Neural cell (in vitro differentiated cells): ENCODE measurements around the gene CSF2RB. TPM values are rescaled to one million over a fixed set of nuclear protein-coding genes. Genes with fewer than 3 reads are reported as not detected.

Experiments
- H2AFZ ChIP-seq: fragments of 200-600, 300-800 bp; sonication (generic), shearing (Covaris generic); 2 replicates; pipeline ENCODE4 v1.6.0; 2014; ENCODE audit warnings: low read depth, mild to moderate bottlenecking, antibody characterized with exemption, low read length, moderate library complexity
- H3F3A ChIP-seq: fragments of 200-600 bp; shearing (Covaris generic); 2 replicates; pipeline ENCODE4 v1.6.1; 2016; ENCODE audit warnings: mild to moderate bottlenecking, moderate library complexity, mixed read lengths, antibody characterized with exemption, low read length; ENCODE audit not compliant: insufficient read depth, poor library complexity, severe bottlenecking
- H3K27ac ChIP-seq: fragments of 200-600, 300-800 bp; sonication (generic), shearing (Covaris generic); 2 replicates; pipeline ENCODE4 v1.5.1; 2014; ENCODE audit warnings: mild to moderate bottlenecking, low read length, moderate library complexity
- H3K27me3 ChIP-seq: fragments of 300-800, 200-600 bp; sonication (generic), shearing (Covaris generic); 2 replicates; pipeline ENCODE4 v1.6.0; 2014; ENCODE audit warnings: mild to moderate bottlenecking, low read depth, low read length, moderate library complexity; ENCODE audit not compliant: insufficient read depth
- H3K36me3 ChIP-seq: fragments of 300-800, 200-600 bp; sonication (generic), shearing (Covaris generic); 2 replicates; pipeline ENCODE4 v1.5.1; 2014; ENCODE audit warnings: mild to moderate bottlenecking, antibody characterized with exemption, low read length, moderate library complexity; ENCODE audit not compliant: insufficient read depth
- H3K4me2 ChIP-seq: fragments of 300-800, 200-600 bp; sonication (generic), shearing (Covaris generic); 2 replicates; pipeline ENCODE4 v1.6.0; 2014; ENCODE audit warnings: mild to moderate bottlenecking, low read length
- H3K4me3 ChIP-seq: fragments of 300-800, 200-600 bp; sonication (generic), shearing (Covaris generic); 2 replicates; pipeline ENCODE4 v1.5.1; 2014; ENCODE audit warnings: mild to moderate bottlenecking, low read length, moderate library complexity
- H3K79me2 ChIP-seq: fragments of 200-600 bp; shearing (Covaris generic); replicated peaks from 2 replicates; pipeline ENCODE4 v1.6.0; 2014; ENCODE audit warnings: mild to moderate bottlenecking, low read length, moderate library complexity; ENCODE audit not compliant: insufficient read depth
- H3K9ac ChIP-seq: fragments of 300-800, 200-600 bp; sonication (generic), shearing (Covaris generic); 2 replicates; pipeline ENCODE4 v1.6.1; 2016; ENCODE audit warnings: mild to moderate bottlenecking, low read length, mixed read lengths
- H3K9me2 ChIP-seq: fragments of 200-600 bp; shearing (Covaris generic); 2 replicates; pipeline ENCODE4 v1.6.1; 2016; ENCODE audit warnings: mild to moderate bottlenecking, low read length, mixed read lengths; ENCODE audit not compliant: insufficient read depth
- H3K9me3 ChIP-seq: fragments of 200-600, 300-800 bp; sonication (generic), shearing (Covaris generic); 2 replicates; pipeline ENCODE4 v1.6.1; 2016; ENCODE audit warnings: mild to moderate bottlenecking, mixed run types, low read length, moderate library complexity, mixed read lengths
- H4K20me1 ChIP-seq: fragments of 200-600 bp; shearing (Covaris generic); 2 replicates; pipeline ENCODE4 v1.6.1; 2016; ENCODE audit warnings: mild to moderate bottlenecking, mixed run types; ENCODE audit not compliant: insufficient read depth
- EP300 ChIP-seq: fragments of 450-650 bp; conservative IDR thresholded peaks from 2 replicates; pipeline ENCODE4 v1.6.1; 2014; ENCODE audit warnings: antibody characterized with exemption, mild to moderate bottlenecking, moderate library complexity; ENCODE audit not compliant: poor library complexity, severe bottlenecking
- EZH2 ChIP-seq: fragments of 200-600, 300-800 bp; shearing (Covaris generic), sonication (generic); IDR thresholded peaks from 2 replicates; pipeline ENCODE4 v1.6.1; 2014; ENCODE audit warnings: antibody characterized with exemption, low read length, borderline replicate concordance, mild to moderate bottlenecking; ENCODE audit not compliant: insufficient read depth, poor library complexity, severe bottlenecking
- MXI1 ChIP-seq: fragments of 450-650 bp; conservative IDR thresholded peaks from 2 replicates; pipeline ENCODE4 v1.6.1; 2014; ENCODE audit warnings: antibody characterized with exemption, mild to moderate bottlenecking; ENCODE audit not compliant: poor library complexity, severe bottlenecking
- POLR2AphosphoS5 ChIP-seq: IDR thresholded peaks from 2 replicates; pipeline ENCODE4 v1.6.1; 2012
- RAD21 ChIP-seq: fragments of 450-650 bp; conservative IDR thresholded peaks from 2 replicates; pipeline ENCODE4 v1.6.1; 2014; ENCODE audit warnings: antibody characterized with exemption, mild to moderate bottlenecking, moderate library complexity
- SMC3 ChIP-seq: fragments of 450-650 bp; conservative IDR thresholded peaks from 2 replicates; pipeline ENCODE4 v1.6.1; 2014; ENCODE audit warnings: antibody characterized with exemption, mild to moderate bottlenecking, moderate library complexity; ENCODE audit not compliant: poor library complexity
- TAF1 ChIP-seq: IDR thresholded peaks from 2 replicates; pipeline ENCODE4 v1.6.1; 2012; ENCODE audit warnings: low read depth
- polyA plus RNA-seq: library from polyadenylated mRNA; depleted of rRNA; stranded (reverse); fragments of >200 nt; gene quantifications from 2 replicates; pipeline ENCODE4 v1.2.3, GENCODE V29; 2014
- TF ChIP-seq, protein P1 (sequence below): IDR thresholded peaks from 2 replicates; pipeline ENCODE4 v1.6.1; 2012; ENCODE audit warnings: borderline replicate concordance
- TF ChIP-seq, protein P2 (sequence below): fragments of 450-650 bp; IDR thresholded peaks from 2 replicates; pipeline ENCODE4 v1.5.1; 2014; ENCODE audit warnings: antibody characterized with exemption, mild to moderate bottlenecking, moderate library complexity; ENCODE audit not compliant: poor library complexity, severe bottlenecking

Gene CSF2RB
- polyA plus RNA-seq, 1 donor from 2014 or later = not detected

DNA sequence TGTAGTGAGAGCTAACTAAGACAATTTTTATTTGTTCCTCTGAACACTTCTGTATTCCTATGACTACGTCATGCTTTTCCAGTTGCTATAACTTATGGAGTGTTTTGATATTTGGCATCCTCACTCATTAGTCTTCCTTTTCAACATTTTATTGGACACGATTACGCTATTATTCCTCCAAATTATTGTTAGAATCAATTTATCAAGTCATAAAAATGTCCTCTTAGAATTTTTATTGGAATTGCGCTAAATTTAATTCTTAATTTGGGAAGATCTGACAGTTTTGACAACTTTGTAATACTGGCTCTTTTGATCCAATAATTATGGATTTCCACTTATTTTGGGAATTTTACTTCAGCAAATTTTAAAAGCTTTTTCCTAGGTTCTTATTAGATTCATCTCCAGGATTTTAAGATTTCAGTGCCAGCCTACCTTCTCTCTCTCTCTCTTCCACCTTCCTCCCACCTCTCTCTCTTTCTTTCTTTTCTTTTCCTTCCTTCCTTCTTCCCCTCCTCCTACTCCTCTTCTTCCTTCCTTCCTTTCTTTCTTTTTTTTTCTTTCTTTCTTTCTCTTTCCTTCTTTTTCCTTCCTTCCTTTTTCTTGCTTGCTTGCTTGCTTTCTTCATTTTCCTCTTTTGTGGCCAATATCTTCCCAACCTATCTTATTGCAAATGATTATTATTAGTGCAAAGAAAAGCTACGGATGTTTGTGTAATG, 55.0 kb downstream of the CSF2RB start:
- H3K79me2 ChIP-seq = no peaks in the 10 kb centered on the region
- H3K4me3 ChIP-seq = no peak overlapping the region
- H3K36me3 ChIP-seq = no peaks in the 10 kb centered on the region
- H4K20me1 ChIP-seq = no peaks in the 10 kb centered on the region
- no peak overlapping the region for H2AFZ ChIP-seq
- no peaks in the 10 kb centered on the region for H3K27me3 ChIP-seq
- H3K27ac ChIP-seq = no peak overlapping the region
- H3K9ac ChIP-seq = no peak overlapping the region
- no peaks in the 10 kb centered on the region for H3K9me3 ChIP-seq
- TF ChIP-seq EZH2 = no peak
- TF ChIP-seq, protein P1, sequence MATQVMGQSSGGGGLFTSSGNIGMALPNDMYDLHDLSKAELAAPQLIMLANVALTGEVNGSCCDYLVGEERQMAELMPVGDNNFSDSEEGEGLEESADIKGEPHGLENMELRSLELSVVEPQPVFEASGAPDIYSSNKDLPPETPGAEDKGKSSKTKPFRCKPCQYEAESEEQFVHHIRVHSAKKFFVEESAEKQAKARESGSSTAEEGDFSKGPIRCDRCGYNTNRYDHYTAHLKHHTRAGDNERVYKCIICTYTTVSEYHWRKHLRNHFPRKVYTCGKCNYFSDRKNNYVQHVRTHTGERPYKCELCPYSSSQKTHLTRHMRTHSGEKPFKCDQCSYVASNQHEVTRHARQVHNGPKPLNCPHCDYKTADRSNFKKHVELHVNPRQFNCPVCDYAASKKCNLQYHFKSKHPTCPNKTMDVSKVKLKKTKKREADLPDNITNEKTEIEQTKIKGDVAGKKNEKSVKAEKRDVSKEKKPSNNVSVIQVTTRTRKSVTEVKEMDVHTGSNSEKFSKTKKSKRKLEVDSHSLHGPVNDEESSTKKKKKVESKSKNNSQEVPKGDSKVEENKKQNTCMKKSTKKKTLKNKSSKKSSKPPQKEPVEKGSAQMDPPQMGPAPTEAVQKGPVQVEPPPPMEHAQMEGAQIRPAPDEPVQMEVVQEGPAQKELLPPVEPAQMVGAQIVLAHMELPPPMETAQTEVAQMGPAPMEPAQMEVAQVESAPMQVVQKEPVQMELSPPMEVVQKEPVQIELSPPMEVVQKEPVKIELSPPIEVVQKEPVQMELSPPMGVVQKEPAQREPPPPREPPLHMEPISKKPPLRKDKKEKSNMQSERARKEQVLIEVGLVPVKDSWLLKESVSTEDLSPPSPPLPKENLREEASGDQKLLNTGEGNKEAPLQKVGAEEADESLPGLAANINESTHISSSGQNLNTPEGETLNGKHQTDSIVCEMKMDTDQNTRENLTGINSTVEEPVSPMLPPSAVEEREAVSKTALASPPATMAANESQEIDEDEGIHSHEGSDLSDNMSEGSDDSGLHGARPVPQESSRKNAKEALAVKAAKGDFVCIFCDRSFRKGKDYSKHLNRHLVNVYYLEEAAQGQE = no peak
- TF ChIP-seq MXI1 = no peak
- no peak for TF ChIP-seq EP300
- no peak for TF ChIP-seq TAF1
- TF ChIP-seq, protein P2, sequence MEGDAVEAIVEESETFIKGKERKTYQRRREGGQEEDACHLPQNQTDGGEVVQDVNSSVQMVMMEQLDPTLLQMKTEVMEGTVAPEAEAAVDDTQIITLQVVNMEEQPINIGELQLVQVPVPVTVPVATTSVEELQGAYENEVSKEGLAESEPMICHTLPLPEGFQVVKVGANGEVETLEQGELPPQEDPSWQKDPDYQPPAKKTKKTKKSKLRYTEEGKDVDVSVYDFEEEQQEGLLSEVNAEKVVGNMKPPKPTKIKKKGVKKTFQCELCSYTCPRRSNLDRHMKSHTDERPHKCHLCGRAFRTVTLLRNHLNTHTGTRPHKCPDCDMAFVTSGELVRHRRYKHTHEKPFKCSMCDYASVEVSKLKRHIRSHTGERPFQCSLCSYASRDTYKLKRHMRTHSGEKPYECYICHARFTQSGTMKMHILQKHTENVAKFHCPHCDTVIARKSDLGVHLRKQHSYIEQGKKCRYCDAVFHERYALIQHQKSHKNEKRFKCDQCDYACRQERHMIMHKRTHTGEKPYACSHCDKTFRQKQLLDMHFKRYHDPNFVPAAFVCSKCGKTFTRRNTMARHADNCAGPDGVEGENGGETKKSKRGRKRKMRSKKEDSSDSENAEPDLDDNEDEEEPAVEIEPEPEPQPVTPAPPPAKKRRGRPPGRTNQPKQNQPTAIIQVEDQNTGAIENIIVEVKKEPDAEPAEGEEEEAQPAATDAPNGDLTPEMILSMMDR = no peak
- TF ChIP-seq SMC3 = no peak
- no peak for TF ChIP-seq RAD21
- TF ChIP-seq POLR2AphosphoS5 = no peak
- no peaks in the 10 kb centered on the region for H3K9me2 ChIP-seq
- no peak overlapping the region for H3K4me2 ChIP-seq
- no peaks in the 10 kb centered on the region for H3F3A ChIP-seq

DNA sequence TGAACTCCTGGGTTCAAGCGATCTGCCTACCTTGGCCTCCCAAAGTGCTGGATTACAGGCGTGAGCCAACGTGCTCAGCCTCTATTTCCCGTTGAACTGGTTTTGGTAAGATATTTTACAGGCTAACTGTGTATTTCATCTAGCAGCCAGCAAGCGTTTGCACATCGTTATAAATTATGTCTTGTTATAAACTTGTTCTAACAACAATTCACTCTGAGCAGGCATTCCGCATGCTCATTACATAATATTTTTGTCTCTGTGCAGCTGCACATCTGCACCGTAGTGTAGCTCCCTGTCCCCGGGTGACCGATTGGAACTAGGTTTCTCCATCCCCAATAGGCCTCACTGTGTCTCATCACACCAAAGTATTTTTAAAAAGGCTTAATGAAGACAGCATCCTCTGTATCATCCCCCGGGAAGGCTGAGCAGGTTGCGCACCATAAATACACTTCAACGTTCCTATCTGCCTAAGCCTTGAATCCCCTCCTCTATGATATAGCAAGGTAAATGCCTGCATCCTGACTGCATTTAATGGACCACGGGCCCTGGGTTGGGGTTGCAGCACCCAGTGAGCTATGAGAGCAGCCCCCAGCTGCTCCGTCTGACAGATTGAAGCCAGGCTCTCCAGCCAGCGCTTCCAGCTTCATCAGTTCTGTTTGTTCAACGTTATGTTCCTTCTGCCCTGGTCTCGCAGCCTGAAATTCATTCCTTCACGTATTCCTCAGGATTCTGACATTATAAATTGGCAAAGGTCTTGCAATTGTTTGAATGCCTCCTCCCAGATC, 58.1 kb downstream of the CSF2RB start:
- no peak for TF ChIP-seq EZH2
- TF ChIP-seq RAD21 = no peak
- TF ChIP-seq SMC3 = no peak
- TF ChIP-seq MXI1 = no peak
- TF ChIP-seq POLR2AphosphoS5 = no peak
- no peak for TF ChIP-seq TAF1
- TF ChIP-seq, protein P2 = no peak
- TF ChIP-seq EP300 = no peak
- TF ChIP-seq, protein P1 = no peak
- no peaks in the 10 kb centered on the region for H3K9me3 ChIP-seq

More for the DNA sequence above, 58.1 kb downstream of the CSF2RB start:
- H3K27ac ChIP-seq = no peak overlapping the region
- H3K4me3 ChIP-seq = no peak overlapping the region
- H3K9me2 ChIP-seq = no peaks in the 10 kb centered on the region
- H3K4me2 ChIP-seq = no peak overlapping the region
- no peaks in the 10 kb centered on the region for H3K36me3 ChIP-seq
- H3K79me2 ChIP-seq = no peaks in the 10 kb centered on the region
- H3K27me3 ChIP-seq = no peaks in the 10 kb centered on the region
- no peaks in the 10 kb centered on the region for H4K20me1 ChIP-seq
- no peaks in the 10 kb centered on the region for H3F3A ChIP-seq
- no peak overlapping the region for H2AFZ ChIP-seq
- no peak overlapping the region for H3K9ac ChIP-seq
